ENCODE results near the gene MACROH2A2. TPM values are rescaled to one million over a fixed set of nuclear protein-coding genes. Genes with fewer than 3 reads are reported as not detected.

The MACROH2A2 gene
- total and polyA plus RNA-seq, 2 experiments from 2014 or later, result 11.6 to 16.2 TPM

DNA sequence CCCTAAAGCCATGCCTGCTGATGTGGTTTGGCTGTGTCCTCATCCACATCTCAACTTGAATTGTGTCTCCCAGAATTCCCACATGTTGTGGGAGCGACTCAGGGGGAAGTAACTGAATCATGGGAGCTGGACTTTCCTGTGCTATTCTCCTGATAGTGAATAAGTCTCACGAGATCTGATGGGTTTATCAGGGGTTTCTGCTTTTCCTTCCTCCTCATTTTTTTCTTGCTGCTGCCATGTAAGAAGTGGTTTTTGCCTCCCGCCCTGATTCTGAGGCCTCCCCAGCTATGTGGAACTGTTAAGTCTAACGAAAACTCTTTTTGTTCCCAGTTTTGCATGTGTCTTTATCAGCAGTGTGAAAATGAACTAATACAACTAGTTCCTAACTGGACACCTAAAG lies 11.8 kb downstream of the MACROH2A2 start (continued):
- TF ChIP-seq ZNF462 (CRISPR knock-in tag; IDR thresholded peaks at IDR 0.05) (no peak), ZNF114 (CRISPR knock-in tag; IDR thresholded peaks at IDR 0.05) (no peak), CTCF (conservative IDR thresholded peaks at IDR 0.05; ENCODE audit: low read depth in 2 of 2) (no peak), EZH2 (IDR thresholded peaks at IDR 0.05; ENCODE audit: low read depth, unreplicated experiment) (no peak), NANOG (IDR thresholded peaks at IDR 0.05; ENCODE audit: borderline replicate concordance) (no peak), STAT1 (IDR thresholded peaks at IDR 0.05; ENCODE audit: unreplicated experiment) (no peak), POLR2AphosphoS5 (IDR thresholded peaks at IDR 0.05; ENCODE audit: low read depth) (no peak), ETS1 (IDR thresholded peaks at IDR 0.05) (no peak), EZH2phosphoT487 (IDR thresholded peaks at IDR 0.05; ENCODE audit: unreplicated experiment) (no peak)
- TF ChIP-seq, protein P1, sequence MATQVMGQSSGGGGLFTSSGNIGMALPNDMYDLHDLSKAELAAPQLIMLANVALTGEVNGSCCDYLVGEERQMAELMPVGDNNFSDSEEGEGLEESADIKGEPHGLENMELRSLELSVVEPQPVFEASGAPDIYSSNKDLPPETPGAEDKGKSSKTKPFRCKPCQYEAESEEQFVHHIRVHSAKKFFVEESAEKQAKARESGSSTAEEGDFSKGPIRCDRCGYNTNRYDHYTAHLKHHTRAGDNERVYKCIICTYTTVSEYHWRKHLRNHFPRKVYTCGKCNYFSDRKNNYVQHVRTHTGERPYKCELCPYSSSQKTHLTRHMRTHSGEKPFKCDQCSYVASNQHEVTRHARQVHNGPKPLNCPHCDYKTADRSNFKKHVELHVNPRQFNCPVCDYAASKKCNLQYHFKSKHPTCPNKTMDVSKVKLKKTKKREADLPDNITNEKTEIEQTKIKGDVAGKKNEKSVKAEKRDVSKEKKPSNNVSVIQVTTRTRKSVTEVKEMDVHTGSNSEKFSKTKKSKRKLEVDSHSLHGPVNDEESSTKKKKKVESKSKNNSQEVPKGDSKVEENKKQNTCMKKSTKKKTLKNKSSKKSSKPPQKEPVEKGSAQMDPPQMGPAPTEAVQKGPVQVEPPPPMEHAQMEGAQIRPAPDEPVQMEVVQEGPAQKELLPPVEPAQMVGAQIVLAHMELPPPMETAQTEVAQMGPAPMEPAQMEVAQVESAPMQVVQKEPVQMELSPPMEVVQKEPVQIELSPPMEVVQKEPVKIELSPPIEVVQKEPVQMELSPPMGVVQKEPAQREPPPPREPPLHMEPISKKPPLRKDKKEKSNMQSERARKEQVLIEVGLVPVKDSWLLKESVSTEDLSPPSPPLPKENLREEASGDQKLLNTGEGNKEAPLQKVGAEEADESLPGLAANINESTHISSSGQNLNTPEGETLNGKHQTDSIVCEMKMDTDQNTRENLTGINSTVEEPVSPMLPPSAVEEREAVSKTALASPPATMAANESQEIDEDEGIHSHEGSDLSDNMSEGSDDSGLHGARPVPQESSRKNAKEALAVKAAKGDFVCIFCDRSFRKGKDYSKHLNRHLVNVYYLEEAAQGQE (IDR thresholded peaks at IDR 0.05; ENCODE audit: unreplicated experiment), result no peak

Measured in GM23338 (cell line).